WERI-Rb-1 (cell line): ENCODE results near the gene SLC24A4.

Experiments
- DNase-seq: peaks from one replicate; pipeline ENCODE4 v3.0.0-alpha.2; 2020
- H3K27ac ChIP-seq: fragments of 250-450 bp; sonication (Bioruptor Pico); 2 replicates; pipeline ENCODE4 v1.5.1; 2020; ENCODE audit warnings: mild to moderate bottlenecking, moderate library complexity
- H3K27me3 ChIP-seq: fragments of 250-450 bp; sonication (Bioruptor Pico); 2 replicates; pipeline ENCODE4 v1.5.1; 2021; ENCODE audit warnings: mild to moderate bottlenecking, low read depth, moderate library complexity; ENCODE audit not compliant: insufficient read depth, severe bottlenecking
- H3K36me3 ChIP-seq: fragments of 250-450 bp; sonication (Bioruptor Pico); 2 replicates; pipeline ENCODE4 v1.5.1; 2020; ENCODE audit warnings: mild to moderate bottlenecking, moderate library complexity
- H3K4me3 ChIP-seq: 2 replicates; pipeline ENCODE4 v1.5.1; 2011; ENCODE audit warnings: low read depth, mild to moderate bottlenecking, control low read depth, low read length
- H3K9me3 ChIP-seq: fragments of 250-450 bp; sonication (Bioruptor Pico); 2 replicates; pipeline ENCODE4 v1.5.1; 2021; ENCODE audit warnings: mild to moderate bottlenecking, moderate library complexity; ENCODE audit not compliant: severe bottlenecking
- CTCF ChIP-seq: IDR thresholded peaks from 2 replicates; pipeline ENCODE4 v1.5.1; 2011; ENCODE audit warnings: low read depth, mild to moderate bottlenecking, control low read depth, inconsistent platforms, low read length

Gene SLC24A4

GRCh38 chr14:92452471-92452870, 129.5 kb downstream of the SLC24A4 start:
- Histone ChIP-seq H3K27ac (no peak overlapping the region), H3K4me3 (no peak overlapping the region), H3K36me3 (no peaks in the 10 kb centered on the region), H3K27me3 (no peaks in the 10 kb centered on the region), H3K9me3 (no peaks in the 10 kb centered on the region)
- TF ChIP-seq CTCF: no peak
- no peak for DNase-seq

GRCh38 chr14:92453691-92454090, 130.7 kb downstream of the SLC24A4 start:
- no peaks in the 10 kb centered on the region for H3K36me3 ChIP-seq
- DNase-seq: no peak
- no peaks in the 10 kb centered on the region for H3K27me3 ChIP-seq
- no peaks in the 10 kb centered on the region for H3K9me3 ChIP-seq
- H3K27ac ChIP-seq: no peak overlapping the region
- H3K4me3 ChIP-seq: no peak overlapping the region
- no peak for TF ChIP-seq CTCF

GRCh38 chr14:92455231-92455630, 132.3 kb downstream of the SLC24A4 start:
- Histone ChIP-seq H3K4me3 (no peak overlapping the region), H3K27ac (no peak overlapping the region; the same call in 1 of the 2 replicates), H3K9me3 (no peaks in the 10 kb centered on the region), H3K36me3 (no peaks in the 10 kb centered on the region), H3K27me3 (no peaks in the 10 kb centered on the region)
- TF ChIP-seq CTCF: no peak
- DNase-seq: no peak

- no peak overlapping the region; the same call in 1 of the 2 replicates for H3K27ac ChIP-seq
- H3K9me3 ChIP-seq: no peaks in the 10 kb centered on the region
- no peak overlapping the region for H3K4me3 ChIP-seq
- peak; percentile 95 for TF ChIP-seq CTCF
- no peaks in the 10 kb centered on the region for H3K36me3 ChIP-seq
- peak; percentile 80 for DNase-seq
- no peaks in the 10 kb centered on the region for H3K27me3 ChIP-seq
Measured at GRCh38 chr14:92456215-92457015, 133.4 kb downstream of the SLC24A4 start.

GRCh38 chr14:92457016-92457565, 134.1 kb downstream of the SLC24A4 start:
- no peaks in the 10 kb centered on the region for H3K27me3 ChIP-seq
- H3K36me3 ChIP-seq: no peaks in the 10 kb centered on the region
- no peak for DNase-seq
- H3K9me3 ChIP-seq: no peaks in the 10 kb centered on the region
- H3K27ac ChIP-seq: no peak overlapping the region
- no peak for TF ChIP-seq CTCF
- no peak overlapping the region for H3K4me3 ChIP-seq
